DND-41 (cell line): Measurements from ENCODE around the gene PDCD4.

Experiments
- EZH2 ChIP-seq: IDR thresholded peaks from 3 replicates; pipeline ENCODE4 v1.6.1; 2012; ENCODE audit warnings: borderline replicate concordance, low read depth, mild to moderate bottlenecking, moderate library complexity, low read length, inconsistent platforms; ENCODE audit not compliant: severe bottlenecking
- TF ChIP-seq, protein P1 (sequence below): IDR thresholded peaks from 2 replicates; pipeline ENCODE4 v1.5.1; 2012; ENCODE audit warnings: borderline replicate concordance, low read length, moderate library complexity, mild to moderate bottlenecking; ENCODE audit not compliant: poor library complexity, severe bottlenecking; ENCODE audit errors: extremely low read depth

DNA sequence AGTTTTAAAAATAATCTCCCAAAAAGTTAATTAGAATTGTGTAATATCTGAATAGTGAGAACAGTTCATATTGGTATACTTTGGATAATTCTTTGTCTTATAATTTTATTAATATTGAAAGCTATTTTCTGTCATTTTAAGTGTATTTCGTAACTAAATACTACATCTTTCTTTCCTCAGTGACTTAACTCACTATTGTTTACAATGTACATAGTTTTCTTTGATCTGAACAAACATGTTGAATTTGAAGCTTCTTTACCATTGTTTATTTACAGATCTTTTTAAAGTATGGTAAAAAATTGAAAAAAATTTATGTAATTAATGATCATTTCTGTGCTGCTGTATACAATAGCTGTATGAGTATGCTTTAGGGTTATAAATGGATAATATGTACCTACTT is 5.1 kb downstream of the PDCD4 start:
- TF ChIP-seq, protein P1, sequence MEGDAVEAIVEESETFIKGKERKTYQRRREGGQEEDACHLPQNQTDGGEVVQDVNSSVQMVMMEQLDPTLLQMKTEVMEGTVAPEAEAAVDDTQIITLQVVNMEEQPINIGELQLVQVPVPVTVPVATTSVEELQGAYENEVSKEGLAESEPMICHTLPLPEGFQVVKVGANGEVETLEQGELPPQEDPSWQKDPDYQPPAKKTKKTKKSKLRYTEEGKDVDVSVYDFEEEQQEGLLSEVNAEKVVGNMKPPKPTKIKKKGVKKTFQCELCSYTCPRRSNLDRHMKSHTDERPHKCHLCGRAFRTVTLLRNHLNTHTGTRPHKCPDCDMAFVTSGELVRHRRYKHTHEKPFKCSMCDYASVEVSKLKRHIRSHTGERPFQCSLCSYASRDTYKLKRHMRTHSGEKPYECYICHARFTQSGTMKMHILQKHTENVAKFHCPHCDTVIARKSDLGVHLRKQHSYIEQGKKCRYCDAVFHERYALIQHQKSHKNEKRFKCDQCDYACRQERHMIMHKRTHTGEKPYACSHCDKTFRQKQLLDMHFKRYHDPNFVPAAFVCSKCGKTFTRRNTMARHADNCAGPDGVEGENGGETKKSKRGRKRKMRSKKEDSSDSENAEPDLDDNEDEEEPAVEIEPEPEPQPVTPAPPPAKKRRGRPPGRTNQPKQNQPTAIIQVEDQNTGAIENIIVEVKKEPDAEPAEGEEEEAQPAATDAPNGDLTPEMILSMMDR, result no peak
- TF ChIP-seq EZH2, result no peak
